Small intestine (tissue), 7 donors: Measurements from ENCODE around the gene NDUFV1. TPM values are rescaled to one million over a fixed set of nuclear protein-coding genes. Genes with fewer than 3 reads are reported as not detected.

Experiments used
- DNase-seq, 2 donors: peaks; one replicate each; pipeline versions ENCODE4 v3.0.0 to v3.0.0-alpha.2; 2013
- FAIRE-seq: peaks from 2 replicates; lab custom pipeline; 2012; peaks lifted over from hg19 to GRCh38; lab: Jason Lieb, UNC
- H3K27ac ChIP-seq, 3 donors: one replicate each; pipeline ENCODE4 v1.5.1; 2013; ENCODE audit warnings: low read length in 2 of 3, mild to moderate bottlenecking in 2 of 3, control low read depth in 1 of 3, inconsistent platforms in 1 of 3, low read depth in 1 of 3, moderate library complexity in 1 of 3
- H3K27me3 ChIP-seq, 3 donors: one replicate each; pipeline ENCODE4 v1.6.1; 2013; ENCODE audit warnings: low read length in 3 of 3, inconsistent platforms in 1 of 3; ENCODE audit not compliant: control insufficient read depth in 3 of 3, insufficient read depth in 3 of 3
- H3K36me3 ChIP-seq, 3 donors: one replicate each; pipeline ENCODE4 v1.6.1; 2013; ENCODE audit warnings: low read length in 3 of 3, inconsistent platforms in 1 of 3, low read depth in 1 of 3, mild to moderate bottlenecking in 1 of 3, moderate library complexity in 1 of 3; ENCODE audit not compliant: control insufficient read depth in 3 of 3, insufficient read depth in 2 of 3
- H3K4me1 ChIP-seq, 3 donors: one replicate each; pipeline ENCODE4 v1.6.1; 2013; ENCODE audit warnings: low read length in 2 of 3, inconsistent platforms in 1 of 3, low read depth in 1 of 3, mild to moderate bottlenecking in 1 of 3, moderate library complexity in 1 of 3; ENCODE audit not compliant: control insufficient read depth in 3 of 3, insufficient read depth in 2 of 3
- H3K4me3 ChIP-seq, 3 donors: one replicate each; pipeline ENCODE4 v1.5.1; 2013; ENCODE audit warnings: low read length in 3 of 3, control low read depth in 1 of 3, inconsistent platforms in 1 of 3, low read depth in 1 of 3, mild to moderate bottlenecking in 1 of 3, moderate library complexity in 1 of 3
- H3K9me3 ChIP-seq, 2 donors: one replicate each; pipeline ENCODE4 v1.6.1; 2013; ENCODE audit warnings: low read depth in 1 of 2, low read length in 1 of 2; ENCODE audit not compliant: control insufficient read depth in 2 of 2, insufficient read depth in 1 of 2
- WGBS, 3 donors: extraction: QIAGEN DNeasy Blood & Tissue Kit; methylation state at CpG; one replicate each; pipeline ENCODE4 v1.1.7; 2013; 5-methylcytosine and 5-hydroxymethylcytosine counted together
- polyA plus RNA-seq, 4 donors: library from polyadenylated mRNA; stranded (reverse) in 3 of 4; unstranded in 1 of 4; fragments of 200-250 nt in 3 of 4; fragments of 120-200 nt in 1 of 4; gene quantifications; one replicate each; pipeline versions ENCODE4 v1.2.1 to v1.2.3, GENCODE V29; 2013
- donor health status: healthy with polysubstance abuse.
- donor health status: control.
- donor health status: control.
- donor health status: Bipolar disorder and iron deficiency.
- donor health status: healthy.

NDUFV1 gene
- polyA plus RNA-seq, 4 donors, result 170 to 361 (median 249) TPM

DNA sequence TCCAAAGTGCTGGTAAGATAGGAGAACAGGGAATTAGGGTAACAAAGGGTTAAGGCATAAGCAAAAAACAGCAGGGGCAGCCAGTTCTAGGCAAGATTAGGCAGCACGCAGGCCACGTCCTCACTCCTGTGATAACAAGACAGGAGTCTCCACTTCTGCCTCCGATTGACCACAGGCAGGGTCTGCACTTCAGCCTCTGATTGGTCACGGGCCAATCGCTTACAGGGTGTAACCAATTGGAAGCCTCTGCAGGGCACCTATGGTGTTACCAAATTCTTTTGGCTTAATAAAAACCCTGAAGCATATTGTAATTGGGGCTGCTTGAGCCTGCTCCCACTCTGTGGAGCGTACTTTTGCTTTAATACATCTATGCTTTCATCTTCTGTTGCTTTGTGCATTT lies 35.3 kb upstream of the NDUFV1 start:
- Histone ChIP-seq H3K4me3 (no peak overlapping the region), H3K9me3 (peaks cover 0 to 8% of the 10 kb centered on the region in 2 donors), H3K4me1 (peaks cover 0 to 14% (median 0%) of the 10 kb centered on the region in 3 donors), H3K36me3 (no peaks in the 10 kb centered on the region), H3K27me3 (peaks cover 0 to 3% (median 0%) of the 10 kb centered on the region in 3 donors), H3K27ac (no peak overlapping the region)
- DNase-seq (no peak), FAIRE-seq (no peak)
- 79 to 84% (median 84%) methylated on average over 6 of the region's 6 CpGs for WGBS, 3 donors

DNA sequence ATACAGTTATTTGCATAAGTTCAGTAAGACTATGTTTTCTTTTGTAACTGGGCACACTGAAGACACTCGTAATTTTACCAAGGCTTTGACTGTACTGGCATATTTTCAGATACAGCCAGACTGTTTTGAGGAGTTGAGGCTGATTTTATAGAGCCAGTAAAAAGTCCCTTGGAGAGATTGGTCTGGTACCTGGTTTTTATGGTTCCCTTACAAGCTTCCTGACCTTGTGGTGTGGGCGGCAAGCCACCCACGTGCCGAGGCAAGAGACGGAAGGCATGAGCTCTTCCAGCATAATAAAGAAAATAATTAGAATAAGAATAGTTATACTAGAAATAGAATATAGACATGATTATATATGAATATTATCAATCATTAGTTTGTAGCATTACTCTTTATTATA lies 34.4 kb upstream of the NDUFV1 start:
- Histone ChIP-seq H3K36me3 (no peaks in the 10 kb centered on the region), H3K9me3 (peaks cover 0 to 8% of the 10 kb centered on the region in 2 donors), H3K27me3 (peaks cover 0 to 3% (median 0%) of the 10 kb centered on the region in 3 donors), H3K4me1 (peaks cover 0 to 14% (median 0%) of the 10 kb centered on the region in 3 donors), H3K27ac (peak overlapping the region in 1 of 3 donors; percentile 80), H3K4me3 (no peak overlapping the region)
- DNase-seq, result no peak
- WGBS, 3 donors, result 6 to 17% (median 16%) methylated on average over 5 of the region's 5 CpGs
- no peak for FAIRE-seq

DNA sequence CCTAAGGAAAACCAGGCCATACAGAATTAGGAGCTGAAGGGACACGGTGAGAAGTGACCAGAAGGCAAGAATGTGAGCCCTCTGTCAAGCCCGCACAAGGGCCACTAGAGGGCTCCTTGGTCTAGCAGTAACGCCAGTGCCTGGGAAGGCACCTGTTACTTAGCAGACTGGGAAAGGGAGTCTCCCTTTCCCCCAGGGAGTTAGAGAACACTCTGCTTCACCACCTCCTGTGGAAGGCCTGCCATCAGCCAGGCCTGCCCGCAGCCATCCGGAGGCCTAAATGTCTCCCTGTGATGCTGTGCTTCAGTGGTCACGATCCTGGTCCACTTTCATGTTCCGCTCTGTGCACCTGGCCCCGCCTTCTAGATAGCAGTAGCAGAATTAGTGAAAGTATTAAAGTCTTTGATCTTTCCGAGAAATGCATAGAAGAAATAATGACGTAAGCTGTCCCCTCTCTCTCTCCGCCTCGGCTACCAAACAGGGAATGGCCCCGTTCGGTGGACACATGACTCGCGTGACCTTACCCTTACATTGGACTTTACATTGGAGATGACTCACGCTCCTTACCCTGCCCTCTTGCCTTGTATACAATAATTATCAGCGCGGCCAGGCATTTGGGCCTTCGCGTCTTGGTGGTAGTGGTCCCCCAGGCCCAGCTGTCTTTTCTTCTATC lies 33.9 kb upstream of the NDUFV1 start:
- peak; percentile 80 to 88 for DNase-seq
- Histone ChIP-seq H3K27ac (peak overlapping the region in 2 of 3 donors; percentile 64 to 80), H3K36me3 (no peaks in the 10 kb centered on the region), H3K4me1 (peaks cover 0 to 14% (median 0%) of the 10 kb centered on the region in 3 donors), H3K4me3 (peak overlapping the region in 1 of 3 donors; percentile 32), H3K27me3 (peaks cover 0 to 3% (median 0%) of the 10 kb centered on the region in 3 donors), H3K9me3 (peaks cover 0 to 8% of the 10 kb centered on the region in 2 donors)
- FAIRE-seq, result no peak
- WGBS, 3 donors, result 11 to 45% (median 24%) methylated on average over 21 of the region's 21 CpGs

DNA sequence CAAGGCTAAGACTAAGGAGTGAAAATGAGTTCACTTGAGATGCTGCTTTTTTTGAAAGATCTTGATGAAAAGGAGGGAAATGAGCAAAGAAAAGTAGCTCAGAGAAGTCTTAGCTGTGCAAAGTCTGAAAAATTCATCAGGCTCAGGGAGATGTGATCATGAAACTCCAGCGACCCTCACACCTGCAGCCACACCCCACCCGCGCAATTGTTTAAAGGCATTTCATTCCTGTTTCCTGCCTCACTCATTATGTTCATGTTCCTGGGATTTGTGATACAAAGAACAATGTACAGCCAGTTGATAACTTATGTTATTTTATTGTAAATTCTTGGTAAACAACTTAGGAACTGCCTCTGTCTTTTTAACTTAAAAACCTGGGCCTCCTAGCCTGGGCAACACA lies 31.8 kb upstream of the NDUFV1 start:
- WGBS, 3 donors, result 24 to 44% (median 34%) methylated on average over 3 of the region's 3 CpGs
- DNase-seq, result no peak
- Histone ChIP-seq H3K27me3 (peaks cover 0 to 3% (median 0%) of the 10 kb centered on the region in 3 donors), H3K4me3 (no peak overlapping the region), H3K4me1 (peaks cover 0 to 26% (median 0%) of the 10 kb centered on the region in 3 donors), H3K9me3 (peaks cover 0 to 8% of the 10 kb centered on the region in 2 donors), H3K36me3 (no peaks in the 10 kb centered on the region), H3K27ac (no peak overlapping the region)
- no peak for FAIRE-seq

DNA sequence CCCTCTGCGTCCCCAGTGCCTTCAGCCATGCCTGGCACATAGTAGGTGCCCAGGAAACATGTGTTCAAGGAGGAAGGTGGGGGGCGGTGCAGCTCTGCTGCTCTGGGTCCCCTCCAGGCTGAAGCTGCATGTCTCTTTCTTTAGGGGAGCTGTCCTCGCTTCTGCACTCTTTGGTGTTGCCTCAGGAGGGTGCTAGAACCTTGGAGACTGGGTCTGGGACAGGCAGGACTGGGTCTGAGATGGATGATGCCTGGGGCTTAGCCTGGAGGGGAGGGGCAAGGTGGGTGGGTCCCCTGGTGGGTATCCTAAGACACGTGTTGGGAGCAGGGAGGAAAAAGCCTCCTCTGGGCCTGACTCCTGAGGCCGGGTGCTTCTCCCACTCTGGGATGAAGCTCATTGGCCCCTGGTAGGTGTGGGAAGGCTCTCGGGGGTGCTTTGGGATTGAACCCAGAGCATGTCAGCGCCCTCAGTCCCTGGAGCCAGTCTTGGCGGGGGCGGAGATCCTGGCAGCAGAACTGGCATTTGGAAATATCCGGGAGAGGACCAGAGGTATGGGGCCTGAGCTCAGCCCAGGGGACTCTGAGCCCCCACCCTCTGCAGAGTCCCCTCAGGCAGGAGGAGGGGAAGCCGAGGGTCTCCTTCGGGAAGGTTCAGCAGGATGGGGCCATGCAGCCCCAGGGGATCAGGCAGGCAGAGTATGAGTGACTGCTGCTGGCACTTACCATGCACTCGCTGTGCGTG lies 29.8 kb upstream of the NDUFV1 start:
- no peak overlapping the region for H3K4me3 ChIP-seq
- H3K4me1 ChIP-seq, result peaks cover 0 to 43% (median 0%) of the 10 kb centered on the region in 3 donors
- H3K27me3 ChIP-seq, result no peaks in the 10 kb centered on the region
- DNase-seq, result no peak
- H3K27ac ChIP-seq, result no peak overlapping the region
- H3K36me3 ChIP-seq, result no peaks in the 10 kb centered on the region
- no peaks in the 10 kb centered on the region for H3K9me3 ChIP-seq
- 81 to 88% (median 86%) methylated on average over 14 of the region's 14 CpGs for WGBS, 3 donors
- no peak for FAIRE-seq

GRCh38 chr11:67577951-67578350 lies 28.8 kb upstream of the NDUFV1 start:
- DNase-seq (no peak), FAIRE-seq (no peak)
- Histone ChIP-seq H3K4me1 (peaks cover 4 to 46% (median 4%) of the 10 kb centered on the region in 3 donors), H3K9me3 (no peaks in the 10 kb centered on the region), H3K36me3 (no peaks in the 10 kb centered on the region), H3K4me3 (no peak overlapping the region), H3K27ac (no peak overlapping the region), H3K27me3 (no peaks in the 10 kb centered on the region)
- 74 to 80% (median 74%) methylated on average over 6 of the region's 6 CpGs for WGBS, 3 donors

DNA sequence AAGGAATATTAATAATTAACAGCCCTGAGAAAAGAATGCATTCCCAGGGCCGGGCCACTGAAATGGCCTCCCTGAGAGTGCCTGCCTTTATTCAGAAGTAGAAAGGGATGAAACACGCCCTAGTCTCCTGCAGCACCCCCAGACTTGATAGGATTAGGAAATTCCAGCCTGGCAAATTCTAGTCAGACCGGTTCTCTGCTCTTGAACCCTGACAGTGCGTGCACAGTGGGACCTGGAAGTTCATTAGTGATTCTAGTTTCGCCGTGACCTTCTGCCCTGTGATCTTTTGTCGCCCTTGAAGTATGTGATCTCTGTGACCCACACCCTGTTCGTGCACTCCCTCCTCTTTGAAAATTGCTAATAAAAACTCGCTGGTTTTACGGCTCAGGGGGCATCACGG lies 25.3 kb upstream of the NDUFV1 start:
- H3K27me3 ChIP-seq, result no peaks in the 10 kb centered on the region
- peaks cover 4 to 56% (median 4%) of the 10 kb centered on the region in 3 donors for H3K4me1 ChIP-seq
- 13 to 44% (median 26%) methylated on average over 11 of the region's 11 CpGs for WGBS, 3 donors
- H3K27ac ChIP-seq, result peak overlapping the region; percentile 41 to 96 (median 71)
- peaks cover 5 to 24% (median 7%) of the 10 kb centered on the region in 3 donors for H3K36me3 ChIP-seq
- H3K4me3 ChIP-seq, result no peak overlapping the region
- no peaks in the 10 kb centered on the region for H3K9me3 ChIP-seq
- DNase-seq (peak; percentile 87 to 95), FAIRE-seq (no peak)

DNA sequence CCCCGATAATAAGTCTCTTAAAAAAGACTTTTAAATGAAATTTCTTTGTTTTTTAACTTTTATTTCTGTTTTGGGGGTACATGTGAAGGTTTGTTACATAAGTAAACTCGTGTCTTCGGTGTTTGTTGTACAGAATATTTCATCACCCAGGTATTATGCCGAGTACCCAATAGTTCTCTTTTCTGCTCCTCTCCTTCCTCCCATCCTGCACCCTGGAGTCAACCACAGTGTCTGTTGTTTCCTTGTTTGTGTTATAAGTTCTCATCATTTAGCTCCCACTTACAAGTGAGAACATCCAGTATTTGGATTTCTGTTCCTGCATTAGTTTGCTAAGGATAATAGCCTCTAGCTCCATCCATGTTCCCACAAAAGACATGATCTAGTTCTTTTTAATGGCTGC lies 24.7 kb upstream of the NDUFV1 start:
- Histone ChIP-seq H3K4me3 (no peak overlapping the region), H3K27me3 (no peaks in the 10 kb centered on the region), H3K27ac (peak overlapping the region in 1 of 3 donors; percentile 96), H3K4me1 (peaks cover 4 to 56% (median 4%) of the 10 kb centered on the region in 3 donors), H3K9me3 (no peaks in the 10 kb centered on the region), H3K36me3 (peaks cover 5 to 29% (median 7%) of the 10 kb centered on the region in 3 donors)
- peak in 1 of 2 donors; percentile 49 for DNase-seq
- no peak for FAIRE-seq
- WGBS, 3 donors, result 26 to 51% (median 44%) methylated on average over 4 of the region's 4 CpGs
